HL-60 (cell line): ENCODE results near the gene IL17B.

Experiments
- CTCF ChIP-seq: IDR thresholded peaks from one replicate; pipeline ENCODE4 v1.5.1; 2011; ENCODE audit warnings: low read length, control low read depth, inconsistent platforms; ENCODE audit not compliant: insufficient read depth
- REST ChIP-seq: IDR thresholded peaks from 2 replicates; pipeline ENCODE4 v1.6.1; 2012; ENCODE audit warnings: low read depth; ENCODE audit not compliant: insufficient replicate concordance

- TF ChIP-seq CTCF (no peak), REST (no peak)
Measured at GRCh38 chr5:149383399-149383798, 4.3 kb upstream of the IL17B start.
